H1 (cell line): Measurements from ENCODE around the gene AGBL5. TPM values are rescaled to one million over a fixed set of nuclear protein-coding genes. Genes with fewer than 3 reads are reported as not detected.

ENCODE experiments used
- CTCF ChIA-PET: fragments of 300-600 bp; sonication (Branson Sonifier 250); formaldehyde crosslinking; loops from one replicate; lab custom pipeline; 2021; ENCODE audit not compliant: partially characterized antibody; lab: Charles Lee
- POLR2A ChIA-PET: fragments of 300-600 bp; sonication (Branson Sonifier 250); formaldehyde crosslinking; loops from one replicate; lab custom pipeline; 2021; ENCODE audit warnings: inconsistent platforms; ENCODE audit not compliant: partially characterized antibody; lab: Charles Lee
- DNase-seq, 2 experiments: peaks; one replicate each; pipeline versions ENCODE4 v3.0.0 to v3.0.0-alpha.2; 2010 to 2022; ENCODE audit warnings: low spot score in 2 of 2, low read depth in 1 of 2, mixed read lengths in 1 of 2
- FAIRE-seq: peaks from 2 replicates; lab custom pipeline; 2011; peaks lifted over from hg19 to GRCh38; lab: Jason Lieb, UNC
- H2AFZ ChIP-seq: 2 replicates; pipeline ENCODE4 v1.8.1; 2012; ENCODE audit warnings: low read length, inconsistent platforms
- H2AK5ac ChIP-seq: 2 replicates; pipeline ENCODE4 v1.6.1; 2013; ENCODE audit warnings: low read depth, low read length
- H2BK120ac ChIP-seq: replicated peaks from 2 replicates; pipeline ENCODE3; 2013; ENCODE audit warnings: low read depth, low read length, inconsistent platforms
- H2BK12ac ChIP-seq: 2 replicates; pipeline ENCODE4 v1.6.1; 2013; ENCODE audit warnings: low read depth, low read length
- H2BK15ac ChIP-seq: 2 replicates; pipeline ENCODE4 v1.6.1; 2013; ENCODE audit warnings: low read length
- H2BK20ac ChIP-seq: 2 replicates; pipeline ENCODE4 v1.6.1; 2013; ENCODE audit warnings: low read length
- H2BK5ac ChIP-seq: 2 replicates; pipeline ENCODE4 v1.6.1; 2013; ENCODE audit warnings: low read depth, low read length
- H3K14ac ChIP-seq: 2 replicates; pipeline ENCODE4 v1.6.1; 2013; ENCODE audit warnings: inconsistent platforms; ENCODE audit not compliant: insufficient read length
- H3K18ac ChIP-seq: 2 replicates; pipeline ENCODE4 v1.6.1; 2013; ENCODE audit warnings: low read length; ENCODE audit errors: extremely low read depth
- H3K23ac ChIP-seq: 2 replicates; pipeline ENCODE4 v1.6.1; 2013; ENCODE audit warnings: inconsistent platforms; ENCODE audit not compliant: insufficient read length
- H3K23me2 ChIP-seq: 2 replicates; pipeline ENCODE4 v1.6.1; 2013; ENCODE audit warnings: low read depth, low read length
- H3K27ac ChIP-seq: 2 replicates; pipeline ENCODE4 v1.6.1; 2011; ENCODE audit warnings: low read depth, low read length, inconsistent platforms
- H3K27me3 ChIP-seq, 4 experiments: replicated peaks in 1 of 4; 1 replicate in 1 of 4; 2 replicates in 3 of 4; pipeline versions ENCODE4 v1.6.1 to v1.8.1; 2011 to 2013; ENCODE audit warnings: low read length in 3 of 4, mild to moderate bottlenecking in 3 of 4, inconsistent platforms in 2 of 4, mixed read lengths in 2 of 4, moderate library complexity in 1 of 4; ENCODE audit not compliant: control insufficient read depth in 3 of 4, insufficient read depth in 3 of 4; ENCODE audit errors: extremely low read depth in 1 of 4
- H3K36me3 ChIP-seq, 4 experiments: 2 replicates each; pipeline versions ENCODE4 v1.6.1 to v1.8.1; 2011 to 2013; ENCODE audit warnings: mild to moderate bottlenecking in 4 of 4, low read length in 3 of 4, moderate library complexity in 2 of 4, control low read depth in 1 of 4, inconsistent platforms in 1 of 4; ENCODE audit not compliant: insufficient read depth in 4 of 4, control insufficient read depth in 2 of 4
- H3K4ac ChIP-seq: replicated peaks from 2 replicates; pipeline ENCODE3; 2013; ENCODE audit warnings: low read length, low read depth, mixed read lengths, inconsistent platforms; ENCODE audit not compliant: insufficient read length
- H3K4me1 ChIP-seq, 4 experiments: replicated peaks in 1 of 4; 1 replicate in 1 of 4; 2 replicates in 3 of 4; pipeline versions ENCODE4 v1.6.1 to v1.8.1; 2011 to 2013; ENCODE audit warnings: low read length in 3 of 4, inconsistent platforms in 2 of 4, mixed read lengths in 1 of 4; ENCODE audit not compliant: insufficient read depth in 4 of 4, control insufficient read depth in 3 of 4
- H3K4me2 ChIP-seq, 2 experiments: 2 replicates each; pipeline versions ENCODE4 v1.6.1 to v1.8.1; 2011 to 2013; ENCODE audit warnings: low read depth in 2 of 2, low read length in 2 of 2, control low read depth in 1 of 2, inconsistent platforms in 1 of 2, mild to moderate bottlenecking in 1 of 2; ENCODE audit not compliant: insufficient read depth in 1 of 2
- H3K4me3 ChIP-seq, 4 experiments: fragments of 200-600, 300-600 bp in 1 of 4; sonication (generic), shearing (Covaris generic), sonication (Bioruptor Twin) in 1 of 4; 2 replicates each; pipeline versions ENCODE4 v1.5.1 to v1.8.1; 2011 to 2016; ENCODE audit warnings: low read length in 4 of 4, low read depth in 3 of 4, control low read depth in 2 of 4, inconsistent platforms in 2 of 4, mild to moderate bottlenecking in 2 of 4, mixed read lengths in 1 of 4, moderate library complexity in 1 of 4; ENCODE audit not compliant: insufficient read depth in 2 of 4; ENCODE audit errors: extremely low read depth in 1 of 4
- H3K56ac ChIP-seq: replicated peaks from 2 replicates; pipeline ENCODE3; 2013; ENCODE audit warnings: low read depth, mild to moderate bottlenecking, mixed read lengths, low read length, inconsistent platforms; ENCODE audit not compliant: insufficient read length
- H3K79me1 ChIP-seq: 2 replicates; pipeline ENCODE4 v1.6.1; 2013; ENCODE audit warnings: low read depth, low read length, control low read depth
- H3K79me2 ChIP-seq, 2 experiments: 2 replicates each; pipeline versions ENCODE4 v1.6.1 to v1.8.1; 2012 to 2013; ENCODE audit warnings: low read length in 2 of 2, mild to moderate bottlenecking in 2 of 2, inconsistent platforms in 1 of 2; ENCODE audit not compliant: insufficient read depth in 2 of 2, control insufficient read depth in 1 of 2
- H3K9ac ChIP-seq, 4 experiments: replicated peaks in 1 of 4; 1 replicate in 1 of 4; 2 replicates in 3 of 4; pipeline versions ENCODE4 v1.6.1 to v1.8.1; 2011 to 2013; ENCODE audit warnings: low read depth in 3 of 4, low read length in 3 of 4, control low read depth in 2 of 4, mild to moderate bottlenecking in 2 of 4, moderate library complexity in 2 of 4, inconsistent platforms in 1 of 4; ENCODE audit errors: extremely low read depth in 1 of 4
- H3K9me3 ChIP-seq, 2 experiments: 2 replicates each; pipeline versions ENCODE4 v1.6.1 to v1.8.1; 2012 to 2013; ENCODE audit warnings: mild to moderate bottlenecking in 2 of 2, moderate library complexity in 2 of 2, control low read depth in 1 of 2, inconsistent platforms in 1 of 2, low read depth in 1 of 2, low read length in 1 of 2, mixed read lengths in 1 of 2; ENCODE audit not compliant: insufficient read depth in 2 of 2
- H4K20me1 ChIP-seq, 2 experiments: replicated peaks in 1 of 2; 2 replicates each; pipeline versions ENCODE3 to v1.8.1; 2011 to 2013; ENCODE audit warnings: inconsistent platforms in 2 of 2, low read length in 2 of 2, mild to moderate bottlenecking in 1 of 2; ENCODE audit not compliant: insufficient read depth in 2 of 2, control insufficient read depth in 1 of 2
- H4K5ac ChIP-seq: 2 replicates; pipeline ENCODE4 v1.6.1; 2013; ENCODE audit warnings: low read length, low read depth, mixed read lengths, inconsistent platforms; ENCODE audit not compliant: insufficient read length
- H4K8ac ChIP-seq: 2 replicates; pipeline ENCODE4 v1.8.0; 2013; ENCODE audit warnings: mild to moderate bottlenecking, moderate library complexity, low read length, inconsistent platforms; ENCODE audit not compliant: insufficient read depth; ENCODE audit errors: extremely low read depth
- H4K91ac ChIP-seq: replicated peaks from 2 replicates; pipeline ENCODE3; 2013; ENCODE audit warnings: low read length, mixed read lengths, inconsistent platforms; ENCODE audit not compliant: insufficient read length
- BCL11A ChIP-seq, 2 experiments: IDR thresholded peaks; one replicate each; pipeline ENCODE4 v1.6.1; 2011; ENCODE audit warnings: low read depth in 2 of 2, low read length in 2 of 2, mild to moderate bottlenecking in 2 of 2
- CREB1 ChIP-seq: IDR thresholded peaks from 2 replicates; pipeline ENCODE4 v1.6.1; 2012; ENCODE audit warnings: inconsistent platforms
- EZH2 ChIP-seq: fragments of 200-600 bp; sonication (generic); IDR thresholded peaks from 2 replicates; pipeline ENCODE4 v1.7.1; 2012; ENCODE audit warnings: low read depth, mild to moderate bottlenecking, moderate library complexity, low read length, inconsistent platforms; ENCODE audit not compliant: severe bottlenecking
- JUN ChIP-seq: IDR thresholded peaks from 2 replicates; pipeline ENCODE4 v1.6.1; 2011; ENCODE audit warnings: low read depth, mild to moderate bottlenecking, improper control_type of control experiment, low read length
- NRF1 ChIP-seq: IDR thresholded peaks from 2 replicates; pipeline ENCODE4 v1.6.1; 2011; ENCODE audit warnings: mild to moderate bottlenecking, low read depth, low read length, improper control_type of control experiment
- RXRA ChIP-seq: IDR thresholded peaks from 2 replicates; pipeline ENCODE4 v1.6.1; 2011; ENCODE audit warnings: low read depth, mild to moderate bottlenecking, low read length, moderate library complexity; ENCODE audit not compliant: insufficient read depth
- SIN3A ChIP-seq, 2 experiments: IDR thresholded peaks in 1 of 2; conservative IDR thresholded peaks in 1 of 2; 2 replicates each; pipeline ENCODE4 v1.6.1; 2011 to 2012; ENCODE audit warnings: low read length in 2 of 2, improper control_type of control experiment in 1 of 2, low read depth in 1 of 2, mild to moderate bottlenecking in 1 of 2
- WGBS, 2 experiments: shearing (Covaris generic) in 1 of 2; methylation state at CpG; one replicate each; pipeline versions ENCODE4 v1.1.6 to v1.1.7; 2013 to 2015; ENCODE audit warnings: low lambda C conversion rate in 2 of 2, mixed read lengths in 2 of 2, inconsistent platforms in 1 of 2, low coverage in 1 of 2, missing lambda C conversion rate in 1 of 2; ENCODE audit not compliant: insufficient replicate concordance in 2 of 2, insufficient coverage in 1 of 2, insufficient read length in 1 of 2; ENCODE audit errors: extremely low coverage in 1 of 2, missing lambda C conversion rate in 1 of 2; 5-methylcytosine and 5-hydroxymethylcytosine counted together
- polyA plus RNA-seq, 7 experiments: library from polyadenylated mRNA; depleted of rRNA in 3 of 7; stranded (reverse) in 5 of 7; unstranded in 2 of 7; fragments of >200 nt in 5 of 7; fragments of 200-250 nt in 2 of 7; gene quantifications; 1 replicate in 5 of 7; 2 replicates in 1 of 7; 4 replicates in 1 of 7; pipeline versions ENCODE4 v1.2.1 to v1.2.3, GENCODE V29; 2011 to 2013; ENCODE audit warnings: missing spikeins in 2 of 7, mixed read lengths in 2 of 7
- total RNA-seq: library from RNA; stranded (reverse); fragmentation: NEBNext Ultra II Directional; extraction: Animal tissue kit (Norgen Biotek cat#: 25700); gene quantifications from 2 replicates; pipeline ENCODE4 v1.2.1, GENCODE V29; 2021
- TF ChIP-seq, protein P1 (sequence below): IDR thresholded peaks from 2 replicates; pipeline ENCODE4 v1.6.1; 2011; ENCODE audit warnings: low read length, improper control_type of control experiment
- TF ChIP-seq, protein P2 (sequence below): IDR thresholded peaks from 2 replicates; pipeline ENCODE4 v1.6.1; 2012; ENCODE audit warnings: inconsistent platforms

Gene AGBL5
- total and polyA plus RNA-seq, 2 of the 8 experiments (the other 6 are each of a cell fraction or from before 2014, with no cell fraction given): 45.4 to 62.0 TPM

DNA sequence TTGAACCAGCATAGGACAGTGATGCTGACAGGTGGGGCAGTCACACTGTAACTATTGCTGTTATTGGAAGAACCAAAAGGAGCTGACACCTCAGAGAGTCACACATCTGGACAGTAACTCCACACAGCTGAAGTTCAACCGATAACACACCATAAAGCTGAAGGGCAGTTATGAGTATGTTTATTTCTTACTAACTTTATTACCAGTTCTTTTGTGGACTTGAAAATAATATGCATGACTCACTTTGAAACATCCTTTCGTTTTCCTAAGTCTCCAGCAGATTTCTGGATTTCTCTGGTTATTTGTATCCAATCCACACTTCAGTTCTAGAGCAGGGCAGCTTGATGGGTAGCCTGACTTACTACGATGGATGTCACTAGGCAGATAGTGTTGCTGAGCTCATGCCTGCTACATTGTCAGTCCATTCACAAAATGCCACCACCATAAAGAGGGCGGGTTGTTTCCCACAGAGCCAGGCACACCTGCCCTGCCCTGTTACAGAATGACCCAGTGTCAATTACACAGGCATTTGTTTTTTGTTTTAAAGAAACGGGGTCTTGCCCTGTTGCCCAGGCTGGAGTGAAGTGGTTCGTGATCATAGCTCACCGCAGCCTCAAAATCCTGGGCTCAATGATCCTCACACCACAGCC is 8.4 kb upstream of the AGBL5 start:
- Histone ChIP-seq H3K27ac (no peak overlapping the region), H3K23ac (no peak overlapping the region), H3K4me3 (no peak overlapping the region), H2BK5ac (no peak overlapping the region), H2BK120ac (no peak overlapping the region), H4K20me1 (no peaks in the 10 kb centered on the region), H2AFZ (no peak overlapping the region), H3K27me3 (no peaks in the 10 kb centered on the region), H2BK15ac (no peak overlapping the region), H2AK5ac (no peak overlapping the region), H3K79me1 (no peaks in the 10 kb centered on the region), H3K4me2 (no peak overlapping the region), H2BK12ac (no peak overlapping the region), H3K23me2 (no peaks in the 10 kb centered on the region), H2BK20ac (no peak overlapping the region), H3K4ac (no peak overlapping the region), H3K18ac (no peak overlapping the region), H3K79me2 (no peaks in the 10 kb centered on the region), H3K56ac (no peak overlapping the region), H3K9ac (no peak overlapping the region), H3K14ac (no peak overlapping the region), H4K91ac (no peak overlapping the region), H3K4me1 (no peaks in the 10 kb centered on the region), H4K5ac (no peak overlapping the region), H3K9me3 (no peaks in the 10 kb centered on the region), H4K8ac (no peak overlapping the region), H3K36me3 (peaks cover 4 to 29% (median 21%) of the 10 kb centered on the region in 4 experiments; a peak in 7 of 8 replicates)
- FAIRE-seq (no peak), DNase-seq (no peak)
- WGBS, 2 experiments: 92% methylated on average over 7 of the region's 7 CpGs; no CpG with 5 or more reads in 1 of the 2 experiments
- ChIA-PET CTCF (interaction anchor here (0.8 to 7.3 kb wide), 5 partner anchors 18 to 121 kb away, joined by 3 to 41 read pairs (median 3); no protein-coding TSS in a partner anchor), POLR2A (interaction anchor here (0.9 to 1.3 kb wide), 4 partner anchors 10 to 22 kb away, joined by 3 read pairs; partner anchors contain the start of gene TMEM214)
- TF ChIP-seq, protein P1, sequence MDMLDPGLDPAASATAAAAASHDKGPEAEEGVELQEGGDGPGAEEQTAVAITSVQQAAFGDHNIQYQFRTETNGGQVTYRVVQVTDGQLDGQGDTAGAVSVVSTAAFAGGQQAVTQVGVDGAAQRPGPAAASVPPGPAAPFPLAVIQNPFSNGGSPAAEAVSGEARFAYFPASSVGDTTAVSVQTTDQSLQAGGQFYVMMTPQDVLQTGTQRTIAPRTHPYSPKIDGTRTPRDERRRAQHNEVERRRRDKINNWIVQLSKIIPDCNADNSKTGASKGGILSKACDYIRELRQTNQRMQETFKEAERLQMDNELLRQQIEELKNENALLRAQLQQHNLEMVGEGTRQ: no peak
- TF ChIP-seq JUN (no peak), NRF1 (no peak), CREB1 (no peak), SIN3A (conservative IDR thresholded peaks at IDR 0.05 in 1 of 2, IDR thresholded peaks at IDR 0.05 in 1 of 2; ENCODE audit: low read depth in 1 of 2, low read length in 2 of 2) (no peak), RXRA (no peak), BCL11A (IDR thresholded peaks at IDR 0.05; ENCODE audit: low read depth in 2 of 2, low read length in 2 of 2) (no peak), EZH2 (no peak)
- TF ChIP-seq, protein P2, sequence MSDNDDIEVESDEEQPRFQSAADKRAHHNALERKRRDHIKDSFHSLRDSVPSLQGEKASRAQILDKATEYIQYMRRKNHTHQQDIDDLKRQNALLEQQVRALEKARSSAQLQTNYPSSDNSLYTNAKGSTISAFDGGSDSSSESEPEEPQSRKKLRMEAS: no peak
